Measurements from ENCODE around the gene CLCN5.
"Not testable (repeated sequence)": the region's sequence is repeated elsewhere in the genome, so short reads cannot be mapped to it uniquely, and the experiment has no call there.

Gene CLCN5

DNA sequence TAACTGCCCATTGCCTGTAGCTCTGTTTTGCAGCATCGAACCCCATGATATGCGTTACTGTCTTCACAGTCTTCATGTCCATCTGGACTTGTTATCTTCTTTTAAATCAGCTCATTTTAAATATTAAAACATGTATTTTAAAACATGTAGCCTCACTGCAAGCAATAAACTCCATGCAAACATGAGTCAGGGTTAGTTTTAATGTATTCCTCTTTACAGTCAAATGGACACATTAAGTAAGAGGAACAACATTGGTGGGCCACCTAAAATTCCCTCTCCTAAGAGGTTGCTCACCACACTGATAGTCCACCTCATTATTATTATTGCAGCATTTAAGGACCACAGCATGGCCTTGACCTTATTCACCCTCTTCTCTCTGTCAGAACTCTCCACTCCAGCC is 74.1 kb downstream of the CLCN5 start:
- ChIA-PET CTCF (interaction anchor here (1.2 to 2.7 kb wide), 2 partner anchors 77 to 103 kb away, joined by 3 to 8 read pairs; no protein-coding TSS in a partner anchor), POLR2A (no interaction called here)
- DNase-seq (ENCODE audit: extremely low spot score), result no peak
- TF ChIP-seq, protein P1, sequence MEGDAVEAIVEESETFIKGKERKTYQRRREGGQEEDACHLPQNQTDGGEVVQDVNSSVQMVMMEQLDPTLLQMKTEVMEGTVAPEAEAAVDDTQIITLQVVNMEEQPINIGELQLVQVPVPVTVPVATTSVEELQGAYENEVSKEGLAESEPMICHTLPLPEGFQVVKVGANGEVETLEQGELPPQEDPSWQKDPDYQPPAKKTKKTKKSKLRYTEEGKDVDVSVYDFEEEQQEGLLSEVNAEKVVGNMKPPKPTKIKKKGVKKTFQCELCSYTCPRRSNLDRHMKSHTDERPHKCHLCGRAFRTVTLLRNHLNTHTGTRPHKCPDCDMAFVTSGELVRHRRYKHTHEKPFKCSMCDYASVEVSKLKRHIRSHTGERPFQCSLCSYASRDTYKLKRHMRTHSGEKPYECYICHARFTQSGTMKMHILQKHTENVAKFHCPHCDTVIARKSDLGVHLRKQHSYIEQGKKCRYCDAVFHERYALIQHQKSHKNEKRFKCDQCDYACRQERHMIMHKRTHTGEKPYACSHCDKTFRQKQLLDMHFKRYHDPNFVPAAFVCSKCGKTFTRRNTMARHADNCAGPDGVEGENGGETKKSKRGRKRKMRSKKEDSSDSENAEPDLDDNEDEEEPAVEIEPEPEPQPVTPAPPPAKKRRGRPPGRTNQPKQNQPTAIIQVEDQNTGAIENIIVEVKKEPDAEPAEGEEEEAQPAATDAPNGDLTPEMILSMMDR (IDR thresholded peaks at IDR 0.05; ENCODE audit: control extremely low read depth, extremely low read depth, low read depth, missing control alignments), result no peak

DNA sequence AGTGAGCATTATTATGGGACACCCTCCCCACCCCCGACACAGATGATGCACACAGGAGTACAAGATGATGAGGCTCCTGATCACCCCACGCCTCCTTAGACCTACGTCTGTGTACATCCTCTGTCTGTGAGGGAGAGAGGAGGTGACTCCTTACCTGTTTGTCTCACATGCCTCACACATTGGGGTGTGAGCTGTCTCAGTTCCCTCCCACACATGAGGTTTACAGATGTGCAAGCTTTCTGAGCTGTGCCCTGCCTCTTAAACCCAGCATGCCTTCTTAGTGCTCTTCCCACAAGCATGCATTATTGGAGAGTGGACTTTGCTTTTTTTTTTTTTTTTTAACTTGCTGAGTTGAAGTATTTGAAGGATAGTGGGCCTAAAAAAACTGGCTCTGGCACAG is 76.7 kb downstream of the CLCN5 start:
- CTCF ChIA-PET, result no interaction called here

DNA sequence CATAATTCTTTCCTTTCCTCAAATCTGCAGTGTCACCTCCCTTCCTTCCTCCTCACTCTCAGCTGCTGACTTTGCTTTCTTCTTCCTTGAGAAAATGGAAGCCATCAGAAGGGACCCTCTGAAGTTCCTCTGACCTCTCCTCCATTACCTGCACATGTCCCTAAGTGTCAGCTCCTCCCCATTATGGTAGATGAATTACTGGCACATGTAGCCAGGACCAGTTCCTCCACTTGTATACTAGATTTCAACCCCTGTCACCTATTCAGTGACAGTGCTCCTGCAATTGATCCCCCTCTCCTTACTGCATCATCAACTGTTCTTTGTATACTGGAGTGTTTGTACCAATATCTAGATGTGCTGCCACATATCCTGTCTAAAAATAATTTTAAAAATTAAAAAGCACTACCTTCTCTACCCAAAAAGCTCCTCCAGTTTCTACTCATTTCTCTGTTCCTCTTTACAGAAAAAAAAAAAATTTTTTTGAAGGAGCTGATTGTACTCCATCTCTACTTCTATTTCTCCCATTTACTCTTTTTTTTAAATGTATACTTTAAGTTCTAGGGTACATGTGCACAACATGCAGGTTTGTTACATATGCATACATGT is 78.6 kb downstream of the CLCN5 start:
- no peak for DNase-seq (ENCODE audit: extremely low spot score)
- TF ChIP-seq, protein P1 (IDR thresholded peaks at IDR 0.05; ENCODE audit: control extremely low read depth, extremely low read depth, low read depth, missing control alignments), result no peak
- ChIA-PET POLR2A (no interaction called here), CTCF (no interaction called here)

More for the DNA sequence above, 76.7 kb downstream of the CLCN5 start:
- POLR2A ChIA-PET, result no interaction called here
- no peak for DNase-seq (ENCODE audit: extremely low spot score)
- TF ChIP-seq, protein P1 (IDR thresholded peaks at IDR 0.05; ENCODE audit: control extremely low read depth, extremely low read depth, low read depth, missing control alignments), result no peak

DNA sequence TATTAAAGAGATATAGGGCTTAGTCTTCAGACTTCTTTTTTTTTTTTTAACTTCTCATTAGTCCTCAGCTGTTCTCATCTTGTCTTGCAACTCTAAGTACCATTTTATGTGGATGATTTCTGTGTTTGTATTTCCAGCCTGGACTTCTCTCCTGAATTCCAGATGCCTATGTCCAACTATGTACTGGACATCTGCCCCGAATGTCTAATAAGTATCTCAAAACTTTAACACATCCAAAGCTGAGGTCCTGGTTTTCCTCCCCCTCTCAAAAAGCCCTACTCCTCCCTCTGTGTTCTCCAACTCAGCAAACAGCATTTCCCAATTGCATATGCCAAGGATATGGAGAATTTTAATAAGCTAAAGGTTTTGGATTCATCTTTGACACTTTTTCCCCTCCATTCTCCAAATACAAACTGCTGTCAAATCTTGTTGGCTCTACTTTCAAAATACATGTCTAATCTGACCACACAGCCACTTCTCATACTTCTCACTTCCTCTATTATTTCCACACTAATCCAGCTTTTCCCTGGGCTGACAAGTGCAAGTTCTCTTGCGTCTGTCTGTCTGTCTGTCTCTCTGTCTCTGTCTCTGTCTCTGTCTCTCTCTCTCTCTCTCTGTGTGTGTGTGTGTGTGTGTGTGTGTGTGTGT is 79.8 kb downstream of the CLCN5 start:
- no peak for DNase-seq (ENCODE audit: extremely low spot score)
- TF ChIP-seq, protein P1 (IDR thresholded peaks at IDR 0.05; ENCODE audit: control extremely low read depth, extremely low read depth, low read depth, missing control alignments), result no peak
- ChIA-PET POLR2A (no interaction called here), CTCF (interaction anchor here (0.5 kb wide), 1 partner anchor 78 kb away, joined by 3 read pairs; no protein-coding TSS in a partner anchor)

DNA sequence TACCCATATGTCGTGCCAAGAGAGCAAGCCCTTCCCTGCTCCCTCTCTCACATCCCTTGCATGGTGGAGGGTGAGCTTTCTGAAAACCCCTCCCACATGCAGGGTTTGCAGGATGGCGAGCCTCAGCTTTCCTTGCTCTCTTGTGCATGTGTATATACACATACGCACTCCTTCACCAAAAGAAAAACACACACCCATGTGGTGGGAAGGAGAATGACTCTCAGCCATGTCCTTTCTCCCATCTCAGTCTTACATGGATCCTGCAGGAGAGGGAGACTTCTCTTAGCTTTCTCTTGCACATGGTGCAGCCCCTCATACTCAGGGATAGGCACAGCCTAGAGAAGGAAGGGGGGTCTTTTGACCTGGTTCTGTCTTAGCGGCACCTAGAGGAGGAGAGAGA is 81.1 kb downstream of the CLCN5 start:
- POLR2A ChIA-PET, result no interaction called here
- CTCF ChIA-PET, result no interaction called here
- no peak for DNase-seq (ENCODE audit: extremely low spot score)
- TF ChIP-seq, protein P1 (IDR thresholded peaks at IDR 0.05; ENCODE audit: control extremely low read depth, extremely low read depth, low read depth, missing control alignments), result no peak

DNA sequence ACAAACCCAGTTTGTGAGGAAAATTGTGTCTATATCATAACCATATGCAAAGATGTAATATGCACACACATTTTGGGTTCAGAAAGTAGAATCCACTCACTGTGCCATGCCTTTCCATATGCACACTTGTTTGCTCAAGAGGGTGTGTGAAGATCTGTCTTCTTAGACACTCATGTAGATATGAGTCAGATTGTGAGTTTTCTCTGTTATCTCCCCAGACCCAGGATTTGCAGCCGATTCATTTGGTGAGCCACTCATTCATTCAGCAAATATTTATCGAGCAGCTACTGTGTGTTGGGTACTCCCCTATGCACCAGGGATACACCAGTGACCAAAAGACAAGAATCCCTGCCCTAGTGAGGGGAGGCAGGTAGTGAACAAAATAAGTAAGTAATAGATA is 81.5 kb downstream of the CLCN5 start:
- DNase-seq (ENCODE audit: extremely low spot score), result no peak
- TF ChIP-seq, protein P1 (IDR thresholded peaks at IDR 0.05; ENCODE audit: control extremely low read depth, extremely low read depth, low read depth, missing control alignments), result no peak
- ChIA-PET POLR2A (no interaction called here), CTCF (no interaction called here)

DNA sequence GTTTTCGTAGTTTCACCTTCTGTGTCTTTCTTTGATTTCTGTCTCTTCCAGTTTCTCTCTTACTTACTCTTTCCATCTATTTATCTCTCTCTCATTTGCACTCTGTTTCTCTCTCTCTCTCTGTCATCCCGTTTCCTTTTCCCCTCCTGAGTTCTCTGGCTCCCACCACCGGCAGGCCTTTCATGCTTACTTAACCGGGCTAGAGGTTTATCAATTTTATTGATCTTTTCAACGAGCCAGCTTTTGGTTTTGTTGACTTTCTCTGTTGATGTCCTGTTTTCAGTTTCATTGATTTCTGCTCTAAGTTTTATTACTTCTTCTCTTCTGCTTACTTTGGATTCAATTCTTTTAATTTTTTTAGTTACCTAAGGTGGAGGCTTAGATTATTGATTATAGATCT is 103.2 kb downstream of the CLCN5 start:
- POLR2A ChIA-PET; DNase-seq (ENCODE audit: extremely low spot score); CTCF ChIA-PET: not testable (repeated sequence)
